ENCODE measurements around the gene PTPRN2. TPM values are rescaled to one million over a fixed set of nuclear protein-coding genes. Genes with fewer than 3 reads are reported as not detected.

Gene PTPRN2
- total RNA-seq, 2 experiments from 2014 or later = 0.46 to 0.51 TPM

DNA sequence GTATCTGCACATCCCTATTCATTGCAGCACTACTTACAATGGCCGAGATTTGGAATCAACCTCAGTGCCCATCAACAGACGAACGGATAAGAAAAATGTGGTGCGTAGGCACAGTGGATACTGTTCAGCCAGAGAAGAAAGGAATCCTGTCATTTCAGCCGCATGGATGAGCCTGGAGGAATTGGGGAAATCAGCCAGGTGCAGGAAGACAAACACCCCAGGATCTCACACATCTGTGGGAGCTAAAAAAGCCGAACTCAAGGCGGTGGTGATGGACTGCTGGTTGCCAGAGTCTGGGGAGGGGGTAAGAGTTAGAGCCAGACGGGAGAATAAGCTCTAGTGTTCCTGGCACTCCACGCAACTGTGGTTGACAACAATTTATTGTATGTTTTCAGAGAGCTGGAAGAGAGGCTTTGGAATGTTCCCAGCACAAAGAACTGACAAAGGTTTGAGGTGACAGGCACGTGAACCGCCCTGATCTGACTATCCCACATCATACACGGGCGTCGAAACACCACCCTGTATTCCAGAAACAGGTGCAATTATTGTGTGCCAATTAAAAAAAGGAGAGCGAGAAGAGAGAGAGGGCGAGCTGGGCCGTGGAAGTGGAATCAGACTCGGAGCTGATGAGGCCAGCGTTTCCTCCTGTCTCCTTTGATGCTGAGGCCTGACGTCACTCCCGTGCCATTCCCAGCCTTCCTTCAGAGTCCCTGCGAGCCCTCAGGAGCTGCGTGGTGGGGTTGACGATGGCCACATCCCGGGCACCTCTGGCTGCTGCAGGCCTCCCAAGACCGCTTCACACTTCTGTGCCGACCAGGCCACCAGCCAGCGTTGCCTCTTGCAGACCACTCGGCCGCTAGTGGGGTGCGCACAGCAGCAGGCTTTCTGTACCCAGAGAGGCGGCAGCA is 1061.4 kb downstream of the PTPRN2 start:
- ChIA-PET POLR2A (no interaction called here), CTCF (no interaction called here)
- Mint-ChIP-seq H3K4me3 (no peak overlapping the region), H3K27me3 (no peaks in the 10 kb centered on the region), H3K9me3 (ENCODE audit: low read depth) (no peaks in the 10 kb centered on the region), H3K27ac (no peak overlapping the region), H3K4me1 (no peaks in the 10 kb centered on the region), H3K36me3 (ENCODE audit: low read depth) (no peaks in the 10 kb centered on the region)
- intact Hi-C loops (cut with DNase I, micrococcal nuclease) = no loop called here
- no peak for DNase-seq
- ATAC-seq = no peak

DNA sequence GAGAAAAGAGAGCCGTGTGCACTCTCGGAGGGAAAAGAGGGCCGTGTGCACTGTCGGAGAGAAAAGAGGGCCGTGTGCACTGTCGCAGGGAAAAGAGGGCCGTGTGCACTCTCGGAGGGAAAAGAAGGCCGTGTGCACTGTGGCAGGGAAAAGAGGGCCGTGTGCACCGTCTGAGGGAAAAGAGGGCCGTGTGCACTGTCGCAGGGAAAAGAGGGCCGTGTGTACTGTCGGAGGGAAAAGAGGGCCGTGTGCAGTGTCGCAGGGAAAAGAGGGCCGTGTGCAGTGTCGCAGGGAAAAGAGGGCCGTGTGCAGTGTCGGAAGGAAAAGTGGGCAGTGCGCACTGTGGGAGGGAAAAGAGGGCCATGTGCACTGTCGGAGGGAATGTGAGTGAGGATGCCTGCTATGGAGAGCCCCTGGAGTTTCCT is 1062.1 kb downstream of the PTPRN2 start:
- H3K4me1 Mint-ChIP-seq = no peaks in the 10 kb centered on the region
- no peaks in the 10 kb centered on the region for H3K9me3 Mint-ChIP-seq (ENCODE audit: low read depth)
- intact Hi-C loops (cut with DNase I, micrococcal nuclease) = no loop called here
- ChIA-PET CTCF (no interaction called here), POLR2A (no interaction called here)
- DNase-seq = no peak
- no peak overlapping the region for H3K27ac Mint-ChIP-seq
- H3K27me3 Mint-ChIP-seq = no peaks in the 10 kb centered on the region
- no peak for ATAC-seq
- H3K36me3 Mint-ChIP-seq (ENCODE audit: low read depth) = no peaks in the 10 kb centered on the region
- H3K4me3 Mint-ChIP-seq = no peak overlapping the region

DNA sequence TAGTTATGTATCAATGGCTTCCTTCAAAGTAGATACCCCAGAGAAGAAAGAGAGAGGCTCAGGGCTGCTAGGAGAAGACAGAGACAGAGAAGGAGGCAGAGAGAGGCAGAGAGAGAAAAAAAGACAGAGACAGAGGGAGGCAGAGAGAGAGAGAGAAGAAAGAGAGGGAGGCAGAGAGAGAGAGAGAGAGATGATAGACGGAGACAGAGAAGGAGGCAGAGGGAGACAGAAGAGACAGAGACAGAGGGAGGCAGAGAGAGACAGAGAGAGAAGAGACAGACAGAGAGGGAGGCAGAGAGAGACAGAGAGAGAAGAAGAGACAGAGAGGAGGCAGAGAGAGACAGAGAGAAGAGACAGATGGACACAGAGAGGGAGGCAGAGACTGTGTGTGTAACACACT is 1062.9 kb downstream of the PTPRN2 start:
- CTCF ChIA-PET = no interaction called here
- no peak overlapping the region for H3K27ac Mint-ChIP-seq
- H3K4me1 Mint-ChIP-seq = no peaks in the 10 kb centered on the region
- H3K36me3 Mint-ChIP-seq (ENCODE audit: low read depth) = no peaks in the 10 kb centered on the region
- intact Hi-C loops (cut with DNase I, micrococcal nuclease) = no loop called here
- no peaks in the 10 kb centered on the region for H3K9me3 Mint-ChIP-seq (ENCODE audit: low read depth)
- POLR2A ChIA-PET = no interaction called here
- no peak for ATAC-seq
- H3K4me3 Mint-ChIP-seq = no peak overlapping the region
- H3K27me3 Mint-ChIP-seq = no peaks in the 10 kb centered on the region
- DNase-seq = no peak

- ATAC-seq (no peak), DNase-seq (no peak)
- intact Hi-C loops (cut with DNase I, micrococcal nuclease) = no loop called here
- no peaks in the 10 kb centered on the region for H3K4me1 Mint-ChIP-seq
- ChIA-PET POLR2A (no interaction called here), CTCF (no interaction called here)
- no peak overlapping the region for H3K4me3 Mint-ChIP-seq
- no peak overlapping the region for H3K27ac Mint-ChIP-seq
- H3K27me3 Mint-ChIP-seq = no peaks in the 10 kb centered on the region
- H3K9me3 Mint-ChIP-seq (ENCODE audit: low read depth) = no peaks in the 10 kb centered on the region
- no peaks in the 10 kb centered on the region for H3K36me3 Mint-ChIP-seq (ENCODE audit: low read depth)
Observed at GRCh38 chr7:157523766-157524421, 1063.7 kb downstream of the PTPRN2 start.

DNA sequence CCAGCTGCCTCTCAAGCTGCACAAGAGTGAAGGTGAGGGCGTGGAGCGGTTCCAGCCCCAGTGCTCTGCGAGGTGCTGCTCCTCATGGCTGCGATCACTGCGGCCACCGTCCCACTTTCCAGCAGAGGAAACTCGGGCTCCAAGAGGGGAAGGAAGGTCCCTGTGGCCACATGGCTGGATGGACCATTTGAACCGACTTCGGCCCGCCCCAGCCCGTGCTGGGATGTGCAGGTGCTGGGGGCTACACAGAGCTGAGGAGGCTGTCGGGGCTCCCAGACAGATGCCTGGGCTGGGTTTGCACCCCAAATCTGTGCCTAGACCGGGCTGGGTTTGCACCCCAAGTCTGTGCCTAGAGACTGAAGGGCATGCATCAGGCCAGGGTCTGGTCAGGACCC is 1064.3 kb downstream of the PTPRN2 start:
- H3K27ac Mint-ChIP-seq = no peak overlapping the region
- no peak overlapping the region for H3K4me3 Mint-ChIP-seq
- no peaks in the 10 kb centered on the region for H3K9me3 Mint-ChIP-seq (ENCODE audit: low read depth)
- H3K27me3 Mint-ChIP-seq = no peaks in the 10 kb centered on the region
- no peak for ATAC-seq
- CTCF ChIA-PET = no interaction called here
- no peaks in the 10 kb centered on the region for H3K36me3 Mint-ChIP-seq (ENCODE audit: low read depth)
- DNase-seq = no peak
- POLR2A ChIA-PET = no interaction called here
- intact Hi-C loops (cut with DNase I, micrococcal nuclease) = no loop called here
- H3K4me1 Mint-ChIP-seq = no peaks in the 10 kb centered on the region

- no peak for DNase-seq
Observed at GRCh38 chr7:157522954-157523353, 1064.7 kb downstream of the PTPRN2 start.

GRCh38 chr7:157522189-157522588 is 1065.4 kb downstream of the PTPRN2 start:
- ChIA-PET CTCF (interaction anchor here (0.6 kb wide), 2 partner anchors 8 to 45 kb away, joined by 3 read pairs; no protein-coding TSS in a partner anchor), POLR2A (no interaction called here)

More at GRCh38 chr7:157522954-157523353, 1064.7 kb downstream of the PTPRN2 start:
- ATAC-seq = no peak
- ChIA-PET POLR2A (no interaction called here), CTCF (no interaction called here)
- Mint-ChIP-seq H3K36me3 (ENCODE audit: low read depth) (no peaks in the 10 kb centered on the region), H3K27me3 (no peaks in the 10 kb centered on the region), H3K4me1 (no peaks in the 10 kb centered on the region), H3K9me3 (ENCODE audit: low read depth) (no peaks in the 10 kb centered on the region), H3K4me3 (no peak overlapping the region), H3K27ac (no peak overlapping the region)
- intact Hi-C loops (cut with DNase I, micrococcal nuclease) = no loop called here

GRCh38 chr7:157521752-157522151 is 1065.9 kb downstream of the PTPRN2 start:
- DNase-seq (no peak), ATAC-seq (no peak)
- H3K27ac Mint-ChIP-seq = no peak overlapping the region
- intact Hi-C loops (cut with DNase I, micrococcal nuclease) = no loop called here
- no peaks in the 10 kb centered on the region for H3K27me3 Mint-ChIP-seq
- POLR2A ChIA-PET = no interaction called here
- no peak overlapping the region for H3K4me3 Mint-ChIP-seq
- H3K9me3 Mint-ChIP-seq (ENCODE audit: low read depth) = no peaks in the 10 kb centered on the region
- CTCF ChIA-PET = interaction anchor here (0.6 kb wide), 2 partner anchors 8 to 45 kb away, joined by 3 read pairs; no protein-coding TSS in a partner anchor
- H3K36me3 Mint-ChIP-seq (ENCODE audit: low read depth) = no peaks in the 10 kb centered on the region
- no peaks in the 10 kb centered on the region for H3K4me1 Mint-ChIP-seq

More at GRCh38 chr7:157522189-157522588, 1065.4 kb downstream of the PTPRN2 start:
- H3K27me3 Mint-ChIP-seq = no peaks in the 10 kb centered on the region
- DNase-seq (no peak), ATAC-seq (no peak)
- H3K9me3 Mint-ChIP-seq (ENCODE audit: low read depth) = no peaks in the 10 kb centered on the region
- H3K4me3 Mint-ChIP-seq = no peak overlapping the region
- H3K36me3 Mint-ChIP-seq (ENCODE audit: low read depth) = no peaks in the 10 kb centered on the region
- no peaks in the 10 kb centered on the region for H3K4me1 Mint-ChIP-seq
- intact Hi-C loops (cut with DNase I, micrococcal nuclease) = no loop called here
- no peak overlapping the region for H3K27ac Mint-ChIP-seq

DNA sequence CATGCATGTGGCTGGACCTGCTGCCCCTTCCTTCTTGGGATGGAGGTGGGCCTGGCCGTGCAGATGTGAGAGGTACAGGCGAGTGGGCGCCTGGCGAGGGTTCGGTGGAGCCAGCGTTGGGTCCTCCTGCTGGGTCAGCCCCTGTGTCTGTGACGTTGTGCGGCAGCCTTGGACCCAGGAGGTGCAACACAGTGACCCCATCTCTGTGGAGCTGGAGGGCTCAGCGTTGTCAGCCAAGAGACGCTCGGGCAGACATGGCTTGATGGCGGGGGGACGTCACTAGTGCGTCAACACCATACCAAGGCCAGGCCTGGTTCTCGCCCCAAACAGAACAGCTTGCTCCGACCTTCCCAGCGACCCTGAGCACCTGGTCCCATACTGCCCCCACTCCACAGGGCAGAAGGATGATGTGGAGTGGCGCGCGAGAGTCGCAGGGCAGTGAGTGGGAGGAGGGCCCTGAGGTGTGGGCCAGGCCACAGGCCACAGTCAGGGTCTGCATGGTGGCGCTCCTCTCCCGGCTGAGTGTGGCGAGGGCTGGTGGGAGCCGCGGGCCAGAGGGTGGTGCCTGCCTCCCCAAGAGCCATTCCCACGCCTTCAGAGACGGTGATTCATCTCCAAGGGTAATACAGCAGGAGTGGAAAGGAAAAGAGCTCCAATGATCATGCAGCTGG is 1066.4 kb downstream of the PTPRN2 start:
- H3K27me3 Mint-ChIP-seq = no peaks in the 10 kb centered on the region
- no peaks in the 10 kb centered on the region for H3K9me3 Mint-ChIP-seq (ENCODE audit: low read depth)
- ChIA-PET CTCF (interaction anchor here (0.6 kb wide), 1 partner anchor 44 kb away, joined by 3 read pairs; no protein-coding TSS in a partner anchor), POLR2A (no interaction called here)
- no peak for DNase-seq
- H3K4me1 Mint-ChIP-seq = no peaks in the 10 kb centered on the region
- no peaks in the 10 kb centered on the region for H3K36me3 Mint-ChIP-seq (ENCODE audit: low read depth)
- H3K4me3 Mint-ChIP-seq = no peak overlapping the region
- H3K27ac Mint-ChIP-seq = no peak overlapping the region
- intact Hi-C loops (cut with DNase I, micrococcal nuclease) = no loop called here
- no peak for ATAC-seq

DNA sequence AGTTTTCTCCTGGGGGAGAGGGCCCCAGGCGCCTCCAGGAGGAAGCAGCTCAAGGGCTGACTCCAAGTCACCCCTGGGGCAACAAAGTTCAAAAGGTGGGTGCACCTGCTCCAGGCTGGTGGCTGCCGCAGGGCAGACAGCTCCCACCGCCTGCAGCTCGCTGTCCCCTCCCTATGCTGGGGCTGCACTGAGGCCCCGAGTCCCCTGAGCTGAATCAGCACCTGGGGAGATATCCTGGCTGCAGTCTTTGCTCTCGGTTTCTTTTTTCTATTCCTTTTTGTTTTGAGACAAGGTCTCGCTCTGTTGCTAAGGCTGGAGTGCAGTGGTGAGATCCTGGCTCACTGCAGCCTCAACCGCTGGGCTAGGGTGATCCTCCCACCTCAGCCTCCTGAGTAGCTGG is 1067.4 kb downstream of the PTPRN2 start:
- Mint-ChIP-seq H3K4me3 (no peak overlapping the region), H3K9me3 (ENCODE audit: low read depth) (no peaks in the 10 kb centered on the region), H3K36me3 (ENCODE audit: low read depth) (no peaks in the 10 kb centered on the region), H3K4me1 (no peaks in the 10 kb centered on the region), H3K27ac (no peak overlapping the region), H3K27me3 (no peaks in the 10 kb centered on the region)
- DNase-seq (no peak), ATAC-seq (no peak)
- ChIA-PET POLR2A (no interaction called here), CTCF (interaction anchor here (0.7 kb wide), 1 partner anchor 89 kb away, joined by 3 read pairs; no protein-coding TSS in a partner anchor)
- intact Hi-C loops (cut with DNase I, micrococcal nuclease) = no loop called here

DNA sequence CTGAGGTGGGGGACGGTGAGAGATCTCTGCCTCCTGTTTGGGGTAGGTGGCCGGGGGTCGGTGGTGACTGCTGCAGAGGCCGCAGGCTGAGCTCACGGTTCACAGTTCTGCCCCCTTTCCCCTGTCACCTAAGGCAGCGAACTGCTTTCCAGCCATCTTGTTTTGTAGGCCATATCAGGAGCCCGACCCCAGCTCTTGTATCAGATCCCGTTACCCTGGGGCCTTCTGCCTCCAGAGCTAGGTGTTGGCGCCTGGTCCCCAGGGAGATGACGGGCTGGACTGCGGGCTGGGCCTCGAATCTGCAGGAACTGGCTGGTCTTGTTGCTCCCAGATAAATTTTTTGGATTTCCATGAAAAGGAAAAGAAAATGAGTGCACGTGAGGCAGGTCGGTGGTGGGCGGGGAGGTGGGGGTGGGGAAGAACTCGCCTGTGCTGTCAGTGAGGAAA is 1067.8 kb downstream of the PTPRN2 start:
- Mint-ChIP-seq H3K27me3 (no peaks in the 10 kb centered on the region), H3K9me3 (ENCODE audit: low read depth) (no peaks in the 10 kb centered on the region), H3K4me1 (no peaks in the 10 kb centered on the region), H3K27ac (no peak overlapping the region), H3K4me3 (no peak overlapping the region), H3K36me3 (ENCODE audit: low read depth) (no peaks in the 10 kb centered on the region)
- DNase-seq = no peak
- ATAC-seq = no peak
- intact Hi-C loops (cut with DNase I, micrococcal nuclease) = no loop called here
- POLR2A ChIA-PET = no interaction called here
- CTCF ChIA-PET = interaction anchor here (0.7 kb wide), 1 partner anchor 89 kb away, joined by 3 read pairs; no protein-coding TSS in a partner anchor
